ENCODE data around the gene SMIM26. TPM values are rescaled to one million over a fixed set of nuclear protein-coding genes. Genes with fewer than 3 reads are reported as not detected.

SMIM26 gene
- total and polyA plus RNA-seq, 2 of the 13 experiments (the other 11 are each of a cell fraction or from before 2014, with no cell fraction given): 214 to 249 TPM

GRCh38 chr20:18587665-18588573, 20.7 kb downstream of the SMIM26 start, which contains the start of gene DTD1 (continued):
- TF ChIP-seq YY1 (IDR thresholded peaks at IDR 0.05; ENCODE audit: insufficient read depth, insufficient replicate concordance, low read depth, low read length) (peak; percentile 88), ZNF749 (CRISPR knock-in tag; IDR thresholded peaks at IDR 0.05; ENCODE audit: borderline replicate concordance) (0 out of 2 replicates have a peak, but pooled peaks have one; percentile 3), ZNF570 (CRISPR knock-in tag; IDR thresholded peaks at IDR 0.05; ENCODE audit: borderline replicate concordance) (no peak), ZNF280B (CRISPR knock-in tag; IDR thresholded peaks at IDR 0.05; ENCODE audit: borderline replicate concordance) (no peak), ARNT2 (CRISPR knock-in tag; IDR thresholded peaks at IDR 0.05; ENCODE audit: low read depth) (peak; percentile 89), LBX2 (CRISPR knock-in tag; IDR thresholded peaks at IDR 0.05; ENCODE audit: borderline replicate concordance) (peak; percentile 35; the same call in 1 of the 2 replicates), IRF1 (CRISPR knock-in tag; IDR thresholded peaks at IDR 0.05; ENCODE audit: low read depth) (no peak), REL (CRISPR knock-in tag; conservative IDR thresholded peaks at IDR 0.05) (no peak), SRY (CRISPR knock-in tag; IDR thresholded peaks at IDR 0.05) (peak; percentile 18; the same call in 1 of the 2 replicates), ZNF543 (CRISPR knock-in tag; IDR thresholded peaks at IDR 0.05) (no peak), IRF9 (CRISPR knock-in tag; IDR thresholded peaks at IDR 0.05; ENCODE audit: borderline replicate concordance) (no peak; the same call in 1 of the 2 replicates), ZNF24 (IDR thresholded peaks at IDR 0.05) (0 out of 2 replicates have a peak, but pooled peaks have one; percentile 33), ZFP37 (CRISPR knock-in tag; IDR thresholded peaks at IDR 0.05; ENCODE audit: borderline replicate concordance) (no peak), NKX3-1 (CRISPR knock-in tag; IDR thresholded peaks at IDR 0.05) (no peak; the same call in 1 of the 2 replicates), ZNF891 (CRISPR knock-in tag; IDR thresholded peaks at IDR 0.05) (peak; percentile 56), BCL3 (CRISPR knock-in tag; IDR thresholded peaks at IDR 0.05) (peak; percentile 91; the same call in 1 of the 2 replicates), MIXL1 (CRISPR knock-in tag; IDR thresholded peaks at IDR 0.05) (no peak; the same call in 1 of the 2 replicates), ATF3 (CRISPR knock-in tag; IDR thresholded peaks at IDR 0.05) (peak; percentile 6; the same call in 1 of the 2 replicates), FOXC1 (CRISPR knock-in tag; IDR thresholded peaks at IDR 0.05; ENCODE audit: borderline replicate concordance) (peak; percentile 73; the same call in 1 of the 2 replicates)

All from HepG2 (cell line).